Ishikawa (cell line): ENCODE measurements around the gene FAM118A.

Experiments
- CEBPB ChIP-seq: IDR thresholded peaks from 2 replicates; pipeline ENCODE4 v1.6.1; 2012
- CREB1 ChIP-seq: IDR thresholded peaks from 2 replicates; pipeline ENCODE4 v1.6.1; 2012; ENCODE audit warnings: low read depth
- EGR1 ChIP-seq: IDR thresholded peaks from 2 replicates; pipeline ENCODE4 v1.6.1; 2012
- EP300 ChIP-seq: IDR thresholded peaks from 2 replicates; pipeline ENCODE4 v1.6.1; 2012; ENCODE audit warnings: borderline replicate concordance
- MAX ChIP-seq: IDR thresholded peaks from 2 replicates; pipeline ENCODE4 v1.6.1; 2012
- NFIC ChIP-seq: IDR thresholded peaks from 2 replicates; pipeline ENCODE4 v1.6.1; 2012
- RAD21 ChIP-seq: IDR thresholded peaks from 2 replicates; pipeline ENCODE4 v1.6.1; 2012; ENCODE audit warnings: low read depth
- REST ChIP-seq: IDR thresholded peaks from 2 replicates; pipeline ENCODE4 v1.6.1; 2012; ENCODE audit warnings: low read depth, mild to moderate bottlenecking
- TAF1 ChIP-seq: IDR thresholded peaks from 2 replicates; pipeline ENCODE4 v1.6.1; 2012; ENCODE audit warnings: low read depth, mild to moderate bottlenecking
- TCF12 ChIP-seq: IDR thresholded peaks from 2 replicates; pipeline ENCODE4 v1.6.1; 2012; ENCODE audit warnings: low read depth
- TEAD4 ChIP-seq: IDR thresholded peaks from 2 replicates; pipeline ENCODE4 v1.6.1; 2012
- USF1 ChIP-seq: IDR thresholded peaks from 2 replicates; pipeline ENCODE4 v1.6.1; 2012
- YY1 ChIP-seq: IDR thresholded peaks from 2 replicates; pipeline ENCODE4 v1.6.1; 2012; ENCODE audit warnings: low read depth
- ZBTB7A ChIP-seq: IDR thresholded peaks from 2 replicates; pipeline ENCODE4 v1.6.1; 2012; ENCODE audit warnings: low read depth

Gene FAM118A

GRCh38 chr22:45316796-45317526 lies 7.2 kb downstream of the FAM118A start:
- TF ChIP-seq TEAD4 (no peak), USF1 (no peak), CREB1 (no peak), REST (no peak), ZBTB7A (no peak), CEBPB (no peak)

- TF ChIP-seq TCF12, result no peak
- no peak for TF ChIP-seq TEAD4
- TF ChIP-seq NFIC, result no peak
- TF ChIP-seq CEBPB, result no peak
- no peak for TF ChIP-seq RAD21
Observed at GRCh38 chr22:45317551-45318167, 7.9 kb downstream of the FAM118A start.

- TF ChIP-seq NFIC (0 out of 2 replicates have a peak, but pooled peaks have one; percentile 7), EGR1 (no peak)
Observed at GRCh38 chr22:45318168-45318557, 8.4 kb downstream of the FAM118A start.

- TF ChIP-seq EP300 (no peak), TEAD4 (no peak), TAF1 (no peak), USF1 (no peak), REST (no peak), EGR1 (no peak), ZBTB7A (no peak), RAD21 (no peak), NFIC (no peak), CREB1 (no peak), MAX (no peak), YY1 (no peak)
Observed at GRCh38 chr22:45318558-45319323, 9.0 kb downstream of the FAM118A start.

GRCh38 chr22:45319324-45319685 lies 9.6 kb downstream of the FAM118A start:
- no peak for TF ChIP-seq TAF1

GRCh38 chr22:45320357-45320976 lies 10.7 kb downstream of the FAM118A start:
- no peak for TF ChIP-seq USF1

- TF ChIP-seq TEAD4 (no peak), CEBPB (no peak), EP300 (no peak), USF1 (no peak), REST (no peak), EGR1 (no peak)
Observed at GRCh38 chr22:45321827-45322226, 12.1 kb downstream of the FAM118A start.
